SK-N-SH (cell line): ENCODE data around the gene MFSD11. TPM values are rescaled to one million over a fixed set of nuclear protein-coding genes. Genes with fewer than 3 reads are reported as not detected.
A peak's percentile ranks its signal among the peaks of the same experiment; 100 is the strongest.

Source experiments
- FOSL2 ChIP-seq: IDR thresholded peaks from 2 replicates; pipeline ENCODE4 v1.4.0; 2012; ENCODE audit warnings: low read depth, mild to moderate bottlenecking, moderate library complexity, borderline replicate concordance
- JUND ChIP-seq: IDR thresholded peaks from 2 replicates; pipeline ENCODE4 v1.4.0; 2012
- MXI1 ChIP-seq: IDR thresholded peaks from 2 replicates; pipeline ENCODE4 v1.6.1; 2012; ENCODE audit warnings: mild to moderate bottlenecking, low read depth, low read length, improper control_type of control experiment
- NRF1 ChIP-seq: IDR thresholded peaks from 2 replicates; pipeline ENCODE4 v1.6.1; 2012; ENCODE audit warnings: low read depth, mild to moderate bottlenecking, low read length
- POLR2AphosphoS5 ChIP-seq: IDR thresholded peaks from 2 replicates; pipeline ENCODE4 v1.6.1; 2012; ENCODE audit warnings: low read depth, low read length
- RAD21 ChIP-seq: IDR thresholded peaks from 2 replicates; pipeline ENCODE4 v1.6.1; 2012; ENCODE audit warnings: mild to moderate bottlenecking, low read length
- RFX5 ChIP-seq: IDR thresholded peaks from 2 replicates; pipeline ENCODE4 v1.6.1; 2012; ENCODE audit warnings: mild to moderate bottlenecking, improper control_type of control experiment, low read length
- RXRA ChIP-seq: IDR thresholded peaks from 2 replicates; pipeline ENCODE4 v1.4.0; 2012; ENCODE audit warnings: low read depth, mild to moderate bottlenecking, borderline replicate concordance
- TAF1 ChIP-seq: IDR thresholded peaks from 2 replicates; pipeline ENCODE4 v1.6.1; 2012; ENCODE audit warnings: low read depth, mild to moderate bottlenecking, low read length, moderate library complexity, borderline replicate concordance
- TCF12 ChIP-seq: IDR thresholded peaks from 2 replicates; pipeline ENCODE4 v1.4.0; 2012
- TEAD4 ChIP-seq: IDR thresholded peaks from 2 replicates; pipeline ENCODE4 v1.4.0; 2012; ENCODE audit warnings: mild to moderate bottlenecking, borderline replicate concordance; ENCODE audit not compliant: insufficient read depth
- polyA plus RNA-seq, 3 experiments: library from polyadenylated mRNA; depleted of rRNA; stranded (reverse); fragments of >200 nt; gene quantifications; 2 replicates each; pipeline ENCODE4 v1.2.3, GENCODE V29; 2012
- TF ChIP-seq, protein P1 (sequence below): IDR thresholded peaks from 2 replicates; pipeline ENCODE4 v1.4.0; 2012; ENCODE audit warnings: low read depth, borderline replicate concordance
- TF ChIP-seq, protein P2 (sequence below): IDR thresholded peaks from 2 replicates; pipeline ENCODE4 v1.4.0; 2012; ENCODE audit warnings: low read depth, borderline replicate concordance
- TF ChIP-seq, protein P3 (sequence below): IDR thresholded peaks from 2 replicates; pipeline ENCODE4 v1.6.1; 2012; ENCODE audit warnings: mild to moderate bottlenecking, low read depth, low read length, moderate library complexity
- TF ChIP-seq, protein P4 (sequence below): fragments of 200-600 bp; sonication (generic); IDR thresholded peaks from 2 replicates; pipeline ENCODE4 v1.6.1; 2017; ENCODE audit warnings: antibody characterized with exemption, mild to moderate bottlenecking, moderate library complexity
- TF ChIP-seq, protein P5 (sequence below): fragments of 150-350 bp; IDR thresholded peaks from 2 replicates; pipeline ENCODE4 v1.6.1; 2017; ENCODE audit warnings: antibody characterized with exemption, low read length, low read depth, borderline replicate concordance

MFSD11 gene
- polyA plus RNA-seq, 1 of the 3 experiments (the other 2 are of a cell fraction) = 22.7 TPM

DNA sequence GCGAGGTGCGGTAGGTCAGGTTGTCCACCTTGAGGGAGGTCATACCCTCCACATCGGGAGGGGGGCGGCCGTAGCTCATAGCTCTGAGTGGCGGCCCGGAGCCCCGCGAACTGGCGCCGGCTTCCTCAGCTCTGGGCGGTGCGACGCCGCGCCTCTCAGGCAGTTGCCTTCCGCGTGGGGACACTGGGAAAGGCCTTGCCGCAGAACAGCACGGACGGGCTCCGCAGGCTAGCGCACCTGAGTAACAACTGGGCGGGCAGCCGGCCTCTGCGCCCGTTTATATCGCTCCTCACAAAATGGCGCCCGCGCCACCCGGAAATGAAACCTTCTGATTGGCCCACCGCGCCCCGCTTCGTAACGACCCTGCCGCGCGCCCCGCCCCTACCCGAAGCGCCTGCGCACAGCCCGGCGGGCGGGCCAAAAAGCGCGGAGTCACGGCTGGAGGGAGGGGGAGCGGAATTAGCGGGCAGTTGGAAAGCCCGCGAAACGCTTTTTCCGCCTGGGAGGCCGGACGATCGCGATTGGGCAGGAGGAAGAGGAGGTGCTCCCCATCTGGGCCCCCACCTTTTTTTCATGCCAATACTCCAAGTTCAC lies 740 bp upstream of the MFSD11 start, which contains the start of gene SRSF2 (continued):
- TF ChIP-seq, protein P1, sequence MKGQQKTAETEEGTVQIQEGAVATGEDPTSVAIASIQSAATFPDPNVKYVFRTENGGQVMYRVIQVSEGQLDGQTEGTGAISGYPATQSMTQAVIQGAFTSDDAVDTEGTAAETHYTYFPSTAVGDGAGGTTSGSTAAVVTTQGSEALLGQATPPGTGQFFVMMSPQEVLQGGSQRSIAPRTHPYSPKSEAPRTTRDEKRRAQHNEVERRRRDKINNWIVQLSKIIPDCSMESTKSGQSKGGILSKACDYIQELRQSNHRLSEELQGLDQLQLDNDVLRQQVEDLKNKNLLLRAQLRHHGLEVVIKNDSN = no peak
- TF ChIP-seq TCF12 = no peak; the same call in 1 of the 2 replicates
- TF ChIP-seq TAF1 = peak; percentile 99
- TF ChIP-seq POLR2AphosphoS5 = peak; percentile 100
- TF ChIP-seq JUND = no peak; the same call in 1 of the 2 replicates
- TF ChIP-seq NRF1 = peak; percentile 97
- TF ChIP-seq, protein P2, sequence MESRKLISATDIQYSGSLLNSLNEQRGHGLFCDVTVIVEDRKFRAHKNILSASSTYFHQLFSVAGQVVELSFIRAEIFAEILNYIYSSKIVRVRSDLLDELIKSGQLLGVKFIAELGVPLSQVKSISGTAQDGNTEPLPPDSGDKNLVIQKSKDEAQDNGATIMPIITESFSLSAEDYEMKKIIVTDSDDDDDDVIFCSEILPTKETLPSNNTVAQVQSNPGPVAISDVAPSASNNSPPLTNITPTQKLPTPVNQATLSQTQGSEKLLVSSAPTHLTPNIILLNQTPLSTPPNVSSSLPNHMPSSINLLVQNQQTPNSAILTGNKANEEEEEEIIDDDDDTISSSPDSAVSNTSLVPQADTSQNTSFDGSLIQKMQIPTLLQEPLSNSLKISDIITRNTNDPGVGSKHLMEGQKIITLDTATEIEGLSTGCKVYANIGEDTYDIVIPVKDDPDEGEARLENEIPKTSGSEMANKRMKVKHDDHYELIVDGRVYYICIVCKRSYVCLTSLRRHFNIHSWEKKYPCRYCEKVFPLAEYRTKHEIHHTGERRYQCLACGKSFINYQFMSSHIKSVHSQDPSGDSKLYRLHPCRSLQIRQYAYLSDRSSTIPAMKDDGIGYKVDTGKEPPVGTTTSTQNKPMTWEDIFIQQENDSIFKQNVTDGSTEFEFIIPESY = peak; percentile 38
- no peak for TF ChIP-seq RFX5
- TF ChIP-seq TEAD4 = peak; percentile 84
- peak; percentile 13; the same call in 1 of the 2 replicates for TF ChIP-seq MXI1
- TF ChIP-seq RXRA = no peak; the same call in 1 of the 2 replicates
- TF ChIP-seq, protein P3, sequence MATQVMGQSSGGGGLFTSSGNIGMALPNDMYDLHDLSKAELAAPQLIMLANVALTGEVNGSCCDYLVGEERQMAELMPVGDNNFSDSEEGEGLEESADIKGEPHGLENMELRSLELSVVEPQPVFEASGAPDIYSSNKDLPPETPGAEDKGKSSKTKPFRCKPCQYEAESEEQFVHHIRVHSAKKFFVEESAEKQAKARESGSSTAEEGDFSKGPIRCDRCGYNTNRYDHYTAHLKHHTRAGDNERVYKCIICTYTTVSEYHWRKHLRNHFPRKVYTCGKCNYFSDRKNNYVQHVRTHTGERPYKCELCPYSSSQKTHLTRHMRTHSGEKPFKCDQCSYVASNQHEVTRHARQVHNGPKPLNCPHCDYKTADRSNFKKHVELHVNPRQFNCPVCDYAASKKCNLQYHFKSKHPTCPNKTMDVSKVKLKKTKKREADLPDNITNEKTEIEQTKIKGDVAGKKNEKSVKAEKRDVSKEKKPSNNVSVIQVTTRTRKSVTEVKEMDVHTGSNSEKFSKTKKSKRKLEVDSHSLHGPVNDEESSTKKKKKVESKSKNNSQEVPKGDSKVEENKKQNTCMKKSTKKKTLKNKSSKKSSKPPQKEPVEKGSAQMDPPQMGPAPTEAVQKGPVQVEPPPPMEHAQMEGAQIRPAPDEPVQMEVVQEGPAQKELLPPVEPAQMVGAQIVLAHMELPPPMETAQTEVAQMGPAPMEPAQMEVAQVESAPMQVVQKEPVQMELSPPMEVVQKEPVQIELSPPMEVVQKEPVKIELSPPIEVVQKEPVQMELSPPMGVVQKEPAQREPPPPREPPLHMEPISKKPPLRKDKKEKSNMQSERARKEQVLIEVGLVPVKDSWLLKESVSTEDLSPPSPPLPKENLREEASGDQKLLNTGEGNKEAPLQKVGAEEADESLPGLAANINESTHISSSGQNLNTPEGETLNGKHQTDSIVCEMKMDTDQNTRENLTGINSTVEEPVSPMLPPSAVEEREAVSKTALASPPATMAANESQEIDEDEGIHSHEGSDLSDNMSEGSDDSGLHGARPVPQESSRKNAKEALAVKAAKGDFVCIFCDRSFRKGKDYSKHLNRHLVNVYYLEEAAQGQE = peak; percentile 84
- TF ChIP-seq, protein P4, sequence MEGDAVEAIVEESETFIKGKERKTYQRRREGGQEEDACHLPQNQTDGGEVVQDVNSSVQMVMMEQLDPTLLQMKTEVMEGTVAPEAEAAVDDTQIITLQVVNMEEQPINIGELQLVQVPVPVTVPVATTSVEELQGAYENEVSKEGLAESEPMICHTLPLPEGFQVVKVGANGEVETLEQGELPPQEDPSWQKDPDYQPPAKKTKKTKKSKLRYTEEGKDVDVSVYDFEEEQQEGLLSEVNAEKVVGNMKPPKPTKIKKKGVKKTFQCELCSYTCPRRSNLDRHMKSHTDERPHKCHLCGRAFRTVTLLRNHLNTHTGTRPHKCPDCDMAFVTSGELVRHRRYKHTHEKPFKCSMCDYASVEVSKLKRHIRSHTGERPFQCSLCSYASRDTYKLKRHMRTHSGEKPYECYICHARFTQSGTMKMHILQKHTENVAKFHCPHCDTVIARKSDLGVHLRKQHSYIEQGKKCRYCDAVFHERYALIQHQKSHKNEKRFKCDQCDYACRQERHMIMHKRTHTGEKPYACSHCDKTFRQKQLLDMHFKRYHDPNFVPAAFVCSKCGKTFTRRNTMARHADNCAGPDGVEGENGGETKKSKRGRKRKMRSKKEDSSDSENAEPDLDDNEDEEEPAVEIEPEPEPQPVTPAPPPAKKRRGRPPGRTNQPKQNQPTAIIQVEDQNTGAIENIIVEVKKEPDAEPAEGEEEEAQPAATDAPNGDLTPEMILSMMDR = no peak
- TF ChIP-seq, protein P5, sequence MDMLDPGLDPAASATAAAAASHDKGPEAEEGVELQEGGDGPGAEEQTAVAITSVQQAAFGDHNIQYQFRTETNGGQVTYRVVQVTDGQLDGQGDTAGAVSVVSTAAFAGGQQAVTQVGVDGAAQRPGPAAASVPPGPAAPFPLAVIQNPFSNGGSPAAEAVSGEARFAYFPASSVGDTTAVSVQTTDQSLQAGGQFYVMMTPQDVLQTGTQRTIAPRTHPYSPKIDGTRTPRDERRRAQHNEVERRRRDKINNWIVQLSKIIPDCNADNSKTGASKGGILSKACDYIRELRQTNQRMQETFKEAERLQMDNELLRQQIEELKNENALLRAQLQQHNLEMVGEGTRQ = no peak
- TF ChIP-seq RAD21 = no peak
- TF ChIP-seq FOSL2 = no peak
